ENCODE measurements around the gene C2. TPM values are rescaled to one million over a fixed set of nuclear protein-coding genes. Genes with fewer than 3 reads are reported as not detected.

C2 gene
- total and polyA plus RNA-seq, 8 donors, result 1.7 to 24.6 (median 4.9) TPM; not detected in 1

- WGBS, 5 donors, result 17 to 23% (median 20%) methylated on average over 1 to 29 of the region's 29 CpGs
- peaks cover 0 to 5% (median 2%) of the 10 kb centered on the region in 4 donors for H3K36me3 ChIP-seq
- H3K27me3 ChIP-seq, result no peaks in the 10 kb centered on the region
- H3K27ac ChIP-seq, result peak overlapping the region; percentile 81 to 92 (median 90)
- peak in 1 of 2 donors; percentile 55 for DNase-seq
- no peaks in the 10 kb centered on the region for H3K9me3 ChIP-seq
- intact Hi-C loops (cut with DNase I; ENCODE audit: low total_unique reads), result no loop called here
- TF ChIP-seq POLR2A (IDR thresholded peaks at IDR 0.05) (no peak), POLR2AphosphoS5 (IDR thresholded peaks at IDR 0.05) (no peak), CTCF (IDR thresholded peaks at IDR 0.05) (no peak), EP300 (IDR thresholded peaks at IDR 0.05) (no peak)
- H3K4me3 ChIP-seq, result peak overlapping the region; percentile 67 to 86 (median 75)
- peaks cover 33 to 70% (median 56%) of the 10 kb centered on the region in 4 donors for H3K4me1 ChIP-seq
Observed at GRCh38 chr6:31900917-31901414, 26.6 kb upstream of the C2 start.

DNA sequence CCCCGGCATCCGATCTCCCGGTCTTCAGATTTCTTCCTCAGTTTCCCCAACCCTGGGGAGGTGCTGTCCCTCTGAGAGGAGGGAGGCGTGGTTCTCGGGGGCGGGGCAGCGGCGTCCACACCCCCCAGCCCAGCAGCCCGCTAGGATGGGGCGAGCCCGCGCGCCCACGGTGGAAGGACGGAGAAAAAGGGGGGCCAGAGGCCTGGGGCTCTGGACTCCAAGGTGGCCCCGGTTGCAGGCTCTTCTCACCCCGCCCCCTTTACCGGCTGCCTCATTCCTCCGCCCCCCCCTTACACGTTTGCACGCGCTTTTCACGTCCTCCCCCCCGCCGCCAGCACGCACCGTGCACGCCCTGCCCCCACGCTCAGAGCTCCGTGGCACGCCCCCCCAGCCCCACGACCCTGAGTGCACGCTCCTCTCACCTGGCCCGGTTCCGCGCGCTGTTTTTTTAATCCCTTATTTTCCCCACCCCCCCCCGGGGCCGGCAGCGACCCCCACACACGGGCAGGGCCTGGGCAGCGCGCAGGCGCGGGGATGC, 26.0 kb upstream of the C2 start:
- WGBS, 5 donors, result 1 to 2% (median 2%) methylated on average over 13 to 45 of the region's 45 CpGs
- intact Hi-C loops (cut with DNase I; ENCODE audit: low total_unique reads), result no loop called here

GRCh38 chr6:31901953-31902643, 25.4 kb upstream of the C2 start, which contains the start of gene ZBTB12:
Gene ZBTB12 (minus strand): TSS chr6:31902086. CDS start chr6:31901305, 781 bp downstream.
- Histone ChIP-seq H3K27me3 (no peaks in the 10 kb centered on the region), H3K9me3 (no peaks in the 10 kb centered on the region), H3K27ac (peak within 1 kb of the TSS; percentile 81 to 92 (median 90)), H3K4me3 (peak within 1 kb of the TSS; percentile 67 to 86 (median 75)), H3K36me3 (no peaks in the 10 kb centered on the region), H3K4me1 (peaks cover 25 to 58% (median 45%) of the 10 kb centered on the region in 4 donors)
- TF ChIP-seq POLR2AphosphoS5 (IDR thresholded peaks at IDR 0.05) (peak in 2 of 3 donors; percentile 47 to 66), EP300 (IDR thresholded peaks at IDR 0.05) (no peak), CTCF (IDR thresholded peaks at IDR 0.05) (peak in 1 of 7 experiments; percentile 11), POLR2A (IDR thresholded peaks at IDR 0.05) (no peak)
- DNase-seq, result peak; percentile 93 to 99
- intact Hi-C loops (cut with DNase I; ENCODE audit: low total_unique reads), result no loop called here
- 0 to 2% (median 1%) methylated on average over 27 to 77 of the region's 77 CpGs for WGBS, 5 donors

More for the DNA sequence above, 26.0 kb upstream of the C2 start:
- DNase-seq, result peak; percentile 57 to 83
- H3K9me3 ChIP-seq, result no peaks in the 10 kb centered on the region
- no peaks in the 10 kb centered on the region for H3K36me3 ChIP-seq
- peaks cover 30 to 64% (median 51%) of the 10 kb centered on the region in 4 donors for H3K4me1 ChIP-seq
- peak overlapping the region; percentile 67 to 86 (median 75) for H3K4me3 ChIP-seq
- TF ChIP-seq POLR2AphosphoS5 (IDR thresholded peaks at IDR 0.05) (no peak), CTCF (IDR thresholded peaks at IDR 0.05) (no peak), EP300 (IDR thresholded peaks at IDR 0.05) (no peak)
- peak overlapping the region; percentile 81 to 92 (median 90) for H3K27ac ChIP-seq
- no peaks in the 10 kb centered on the region for H3K27me3 ChIP-seq

DNA sequence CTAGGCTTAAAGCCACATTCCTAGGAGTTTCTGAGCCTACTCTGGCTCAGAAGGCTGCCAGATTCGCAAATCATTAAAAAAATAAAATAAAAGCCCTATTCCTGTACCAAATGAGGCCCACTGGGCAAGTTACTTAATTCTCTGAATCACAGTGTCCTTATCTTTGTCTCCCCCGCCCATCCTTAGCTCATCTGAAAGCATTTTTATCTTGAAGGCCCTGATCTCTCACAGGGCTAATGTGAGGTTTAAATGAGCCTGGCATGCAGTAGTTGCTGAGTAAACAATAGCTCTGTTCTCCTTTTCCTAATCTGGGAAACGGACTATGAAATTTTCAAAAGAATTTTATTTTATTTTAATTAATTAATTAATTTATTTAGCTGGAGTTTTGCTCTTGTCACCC, 23.6 kb upstream of the C2 start:
- TF ChIP-seq CTCF (IDR thresholded peaks at IDR 0.05) (no peak), EP300 (IDR thresholded peaks at IDR 0.05) (no peak), POLR2A (IDR thresholded peaks at IDR 0.05) (no peak), POLR2AphosphoS5 (IDR thresholded peaks at IDR 0.05) (no peak)
- intact Hi-C loops (cut with DNase I; ENCODE audit: low total_unique reads), result no loop called here
- DNase-seq, result no peak
- H3K27ac ChIP-seq, result peak overlapping the region in 3 of 5 donors; percentile 44 to 90 (median 90)
- 65 to 73% (median 69%) methylated on average over 3 of the region's 3 CpGs for WGBS, 5 donors
- H3K9me3 ChIP-seq, result no peaks in the 10 kb centered on the region
- H3K27me3 ChIP-seq, result no peaks in the 10 kb centered on the region
- no peaks in the 10 kb centered on the region for H3K36me3 ChIP-seq
- no peak overlapping the region for H3K4me3 ChIP-seq
- peaks cover 20 to 54% (median 41%) of the 10 kb centered on the region in 4 donors for H3K4me1 ChIP-seq

Data from stomach (tissue), 9 donors.